AG09309 (cell line): ENCODE measurements around the gene ITGB6.

Experiments
- DNase-seq: peaks from one replicate; pipeline ENCODE4 v3.0.0-alpha.2; 2010; ENCODE audit warnings: low read depth
- H3K4me3 ChIP-seq: 2 replicates; pipeline ENCODE4 v1.5.1; 2011; ENCODE audit warnings: mild to moderate bottlenecking, low read depth, low read length, moderate library complexity; ENCODE audit not compliant: control insufficient read depth
- CTCF ChIP-seq: IDR thresholded peaks from 2 replicates; pipeline ENCODE4 v1.5.1; 2011; ENCODE audit warnings: mild to moderate bottlenecking, low read depth, low read length, inconsistent platforms; ENCODE audit not compliant: insufficient read depth, control insufficient read depth; ENCODE audit errors: missing control alignments

ITGB6 gene

GRCh38 chr2:160205505-160205904 is 5.4 kb upstream of the ITGB6 start:
- no peak overlapping the region for H3K4me3 ChIP-seq
- no peak for TF ChIP-seq CTCF
- peak; percentile 87 for DNase-seq

GRCh38 chr2:160203422-160203821 is 3.4 kb upstream of the ITGB6 start:
- no peak for DNase-seq
- TF ChIP-seq CTCF, result no peak
- H3K4me3 ChIP-seq, result no peak overlapping the region

GRCh38 chr2:160203007-160203406 is 2.9 kb upstream of the ITGB6 start:
- H3K4me3 ChIP-seq, result no peak overlapping the region
- no peak for DNase-seq
- no peak for TF ChIP-seq CTCF

- no peak for DNase-seq
- H3K4me3 ChIP-seq, result no peak overlapping the region
- TF ChIP-seq CTCF, result no peak
Observed at GRCh38 chr2:160201849-160202539, 1.9 kb upstream of the ITGB6 start.

GRCh38 chr2:160200921-160201320 is 849 bp upstream of the ITGB6 start:
- no peak overlapping the region for H3K4me3 ChIP-seq
- no peak for TF ChIP-seq CTCF
- no peak for DNase-seq

GRCh38 chr2:160199053-160199452 is 1.0 kb downstream of the ITGB6 start:
- TF ChIP-seq CTCF, result no peak
- H3K4me3 ChIP-seq, result no peak overlapping the region
- no peak for DNase-seq
